Measurements from ENCODE around the gene ANKRD29.

DNA sequence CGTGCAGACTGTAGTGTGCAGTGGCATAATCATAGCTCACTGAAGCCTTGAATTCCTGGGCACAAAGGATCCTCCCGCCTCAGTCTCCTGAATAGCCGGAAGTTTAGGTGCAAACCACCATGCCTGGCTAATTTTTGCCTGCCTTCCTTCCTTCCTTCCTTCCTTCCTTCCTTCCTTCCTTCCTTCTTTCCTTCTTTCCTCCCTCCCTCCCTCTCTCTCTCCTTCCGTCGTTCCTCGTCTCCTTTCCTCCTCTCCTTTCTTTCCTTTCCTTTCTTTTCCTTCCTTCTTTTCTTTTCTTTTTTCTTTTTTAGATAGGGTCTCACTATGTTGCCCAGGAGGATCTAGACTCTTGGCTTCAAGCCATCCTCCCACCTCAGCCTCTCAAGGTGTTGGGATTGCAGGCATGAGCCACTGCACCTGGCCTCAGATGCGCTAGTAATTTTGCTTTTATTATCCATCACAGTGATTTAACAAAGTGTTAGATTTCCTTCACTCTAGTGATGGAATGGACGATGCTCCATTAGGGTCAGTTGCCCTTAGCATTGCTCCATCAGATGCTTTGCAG is 6.6 kb upstream of the ANKRD29 start:
- TF ChIP-seq EZH2 (IDR thresholded peaks at IDR 0.05) = no peak
- no peak for TF ChIP-seq POLR2AphosphoS5 (IDR thresholded peaks at IDR 0.05; ENCODE audit: borderline replicate concordance, low read depth, low read length)

Measured in SK-N-MC (cell line).